ACC112 (cell line): ENCODE measurements around the gene CPNE6.

ENCODE experiments used
- H2AFZ ChIP-seq: fragments of 200-600 bp; sonication (generic); one replicate; pipeline ENCODE4 v1.6.0; 2017; ENCODE audit warnings: antibody characterized with exemption, low read length; ENCODE audit not compliant: unreplicated experiment
- H3K27ac ChIP-seq: fragments of 200-600 bp; sonication (generic); 2 replicates; pipeline ENCODE4 v1.5.1; 2014; ENCODE audit warnings: low read depth, mild to moderate bottlenecking, antibody characterized with exemption, low read length, moderate library complexity
- H3K27me3 ChIP-seq: fragments of 200-600 bp; sonication (generic); 2 replicates; pipeline ENCODE4 v1.6.1; 2014; ENCODE audit warnings: mild to moderate bottlenecking, antibody characterized with exemption, low read length, moderate library complexity, mixed read lengths; ENCODE audit not compliant: insufficient read depth
- H3K36me3 ChIP-seq: fragments of 200-600 bp; sonication (generic); 2 replicates; pipeline ENCODE4 v1.6.1; 2016; ENCODE audit warnings: mild to moderate bottlenecking, antibody characterized with exemption, low read length, moderate library complexity, mixed read lengths; ENCODE audit not compliant: insufficient read depth
- H3K4me1 ChIP-seq: fragments of 200-600 bp; sonication (generic); one replicate; pipeline ENCODE4 v1.6.1; 2016; ENCODE audit warnings: low read length, mixed read lengths; ENCODE audit not compliant: insufficient read depth, unreplicated experiment, control insufficient read depth
- H3K4me3 ChIP-seq: fragments of 200-600 bp; sonication (generic); 2 replicates; pipeline ENCODE4 v1.5.1; 2014; ENCODE audit warnings: mild to moderate bottlenecking, low read depth, low read length
- H3K79me2 ChIP-seq: fragments of 200-600 bp; sonication (generic); one replicate; pipeline ENCODE4 v1.6.0; 2016; ENCODE audit warnings: low read length; ENCODE audit not compliant: control insufficient read depth, unreplicated experiment, insufficient read depth

The CPNE6 gene

DNA sequence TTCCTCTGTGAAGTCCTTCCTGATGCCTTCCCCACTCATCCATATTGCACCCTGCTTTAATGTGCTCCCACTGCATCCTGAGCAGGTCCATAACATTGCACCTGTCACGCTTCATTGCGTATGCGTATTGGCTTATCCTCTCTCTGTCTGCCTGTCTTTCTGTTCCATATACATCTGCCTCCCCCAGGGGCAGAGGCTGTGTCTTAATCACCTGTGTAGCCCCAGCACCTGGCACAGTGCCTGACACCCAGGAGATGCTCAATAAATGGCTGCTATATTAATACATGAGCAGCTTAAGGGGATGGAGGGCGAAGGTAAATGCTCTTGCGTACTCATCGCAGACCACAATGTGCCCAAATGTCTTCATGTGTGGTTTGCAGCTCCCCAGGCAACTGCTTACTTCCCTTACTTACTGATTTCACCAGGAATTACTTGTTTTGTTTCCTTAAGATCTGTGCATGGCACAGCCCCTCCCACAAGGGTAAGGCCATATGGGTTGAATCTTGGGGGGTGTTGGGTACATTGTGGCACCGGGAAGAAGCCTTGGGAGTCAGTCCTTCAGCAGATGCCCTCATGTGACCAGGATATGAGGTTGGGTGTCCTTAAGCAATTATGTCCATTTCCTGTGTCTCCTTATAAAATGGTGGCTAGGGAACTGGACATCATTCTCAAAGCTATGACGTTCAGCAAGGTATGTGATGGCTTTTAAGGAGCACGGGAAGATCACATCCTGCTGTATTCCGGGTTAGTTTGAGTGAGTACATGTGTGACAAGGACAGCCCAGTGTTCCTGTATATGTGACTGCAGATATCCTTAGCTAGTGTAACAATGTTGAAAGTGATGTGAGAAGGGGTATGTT lies 848 bp upstream of the CPNE6 start:
- Histone ChIP-seq H3K4me3 (no peak overlapping the region), H2AFZ (no peak overlapping the region), H3K4me1 (no peaks in the 10 kb centered on the region), H3K27ac (no peak overlapping the region), H3K36me3 (no peaks in the 10 kb centered on the region), H3K79me2 (no peaks in the 10 kb centered on the region), H3K27me3 (peaks cover 66% of the 10 kb centered on the region)

- peaks cover 69% of the 10 kb centered on the region for H3K27me3 ChIP-seq
- H3K4me3 ChIP-seq = no peak overlapping the region
- no peak overlapping the region for H3K27ac ChIP-seq
- H3K36me3 ChIP-seq = no peaks in the 10 kb centered on the region
- H3K4me1 ChIP-seq = no peaks in the 10 kb centered on the region
- H3K79me2 ChIP-seq = no peaks in the 10 kb centered on the region
- no peak overlapping the region for H2AFZ ChIP-seq
These were observed 571 bp downstream of the CPNE6 start for GRCh38 chr14:24071836-24072430.

DNA sequence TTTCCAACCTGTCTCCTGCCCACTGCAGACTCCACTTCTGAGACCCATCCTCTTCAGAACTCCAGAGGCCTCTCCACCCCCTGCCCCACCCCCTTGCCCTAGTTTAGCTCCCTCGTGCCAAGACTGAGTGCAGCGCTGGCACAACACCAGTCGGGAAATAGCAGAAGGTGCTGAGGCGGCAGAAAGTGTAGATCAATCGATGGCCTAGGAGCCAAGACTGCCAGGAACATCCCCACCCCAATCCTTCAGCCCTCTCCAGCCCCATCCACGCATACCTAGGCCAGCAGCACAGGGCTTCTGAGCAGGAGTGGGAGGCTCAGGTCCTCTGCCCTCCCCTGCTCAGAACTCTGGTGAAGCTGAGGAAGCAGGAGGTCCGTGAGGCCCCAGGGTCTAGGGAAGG lies 1.1 kb downstream of the CPNE6 start:
- H3K4me1 ChIP-seq = no peaks in the 10 kb centered on the region
- H3K36me3 ChIP-seq = no peaks in the 10 kb centered on the region
- no peaks in the 10 kb centered on the region for H3K79me2 ChIP-seq
- H3K27ac ChIP-seq = no peak overlapping the region
- no peak overlapping the region for H2AFZ ChIP-seq
- H3K27me3 ChIP-seq = peaks cover 69% of the 10 kb centered on the region
- no peak overlapping the region for H3K4me3 ChIP-seq

DNA sequence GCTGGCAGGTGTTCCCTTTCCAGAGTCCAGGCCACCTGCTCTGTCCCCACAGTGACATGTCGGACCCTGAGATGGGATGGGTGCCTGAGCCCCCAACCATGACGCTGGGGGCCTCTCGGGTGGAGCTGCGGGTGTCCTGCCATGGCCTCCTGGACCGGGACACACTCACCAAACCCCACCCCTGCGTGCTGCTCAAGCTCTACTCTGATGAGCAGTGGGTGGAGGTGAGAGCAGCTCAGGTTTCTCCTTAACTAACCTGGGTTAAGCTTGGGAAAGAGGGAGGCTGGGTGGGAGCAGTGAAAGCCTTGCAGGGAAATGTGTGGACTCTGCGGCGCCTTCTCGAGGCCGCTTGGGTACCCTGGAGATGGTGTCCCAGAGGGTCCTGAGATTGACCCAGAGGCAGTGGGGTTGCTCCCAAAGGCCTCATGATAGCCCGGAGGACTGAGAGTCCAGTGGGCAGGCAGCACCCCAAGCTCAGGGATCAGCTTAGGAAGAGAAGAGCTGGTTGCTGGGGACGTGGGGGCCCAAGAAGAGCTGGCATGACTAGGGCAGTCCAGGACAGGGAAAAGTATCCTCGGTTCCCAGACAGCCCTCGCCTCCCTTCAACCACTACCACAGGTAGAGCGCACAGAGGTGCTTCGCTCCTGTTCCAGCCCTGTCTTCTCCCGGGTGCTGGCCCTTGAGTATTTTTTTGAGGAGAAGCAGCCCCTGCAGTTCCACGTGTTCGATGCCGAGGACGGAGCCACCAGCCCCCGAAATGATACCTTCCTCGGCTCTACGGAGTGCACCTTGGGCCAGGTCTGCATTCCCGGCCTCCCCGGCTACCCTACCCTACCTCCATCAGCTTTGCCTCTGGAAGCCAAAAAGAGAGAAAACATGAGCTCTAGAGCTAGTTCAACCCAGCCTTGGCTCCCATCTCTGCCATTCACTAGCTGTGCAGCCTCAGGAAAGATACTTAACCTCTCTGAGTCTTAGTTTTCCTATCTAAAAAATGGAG lies 1.8 kb downstream of the CPNE6 start:
- Histone ChIP-seq H3K27ac (no peak overlapping the region), H3K27me3 (peaks cover 65% of the 10 kb centered on the region), H3K79me2 (no peaks in the 10 kb centered on the region), H3K4me3 (no peak overlapping the region), H3K4me1 (no peaks in the 10 kb centered on the region), H2AFZ (no peak overlapping the region), H3K36me3 (no peaks in the 10 kb centered on the region)

GRCh38 chr14:24074625-24075484 lies 3.5 kb downstream of the CPNE6 start:
- no peaks in the 10 kb centered on the region for H3K36me3 ChIP-seq
- no peak overlapping the region for H3K27ac ChIP-seq
- no peak overlapping the region for H2AFZ ChIP-seq
- H3K79me2 ChIP-seq = no peaks in the 10 kb centered on the region
- peaks cover 63% of the 10 kb centered on the region for H3K27me3 ChIP-seq
- H3K4me3 ChIP-seq = no peak overlapping the region
- H3K4me1 ChIP-seq = no peaks in the 10 kb centered on the region

DNA sequence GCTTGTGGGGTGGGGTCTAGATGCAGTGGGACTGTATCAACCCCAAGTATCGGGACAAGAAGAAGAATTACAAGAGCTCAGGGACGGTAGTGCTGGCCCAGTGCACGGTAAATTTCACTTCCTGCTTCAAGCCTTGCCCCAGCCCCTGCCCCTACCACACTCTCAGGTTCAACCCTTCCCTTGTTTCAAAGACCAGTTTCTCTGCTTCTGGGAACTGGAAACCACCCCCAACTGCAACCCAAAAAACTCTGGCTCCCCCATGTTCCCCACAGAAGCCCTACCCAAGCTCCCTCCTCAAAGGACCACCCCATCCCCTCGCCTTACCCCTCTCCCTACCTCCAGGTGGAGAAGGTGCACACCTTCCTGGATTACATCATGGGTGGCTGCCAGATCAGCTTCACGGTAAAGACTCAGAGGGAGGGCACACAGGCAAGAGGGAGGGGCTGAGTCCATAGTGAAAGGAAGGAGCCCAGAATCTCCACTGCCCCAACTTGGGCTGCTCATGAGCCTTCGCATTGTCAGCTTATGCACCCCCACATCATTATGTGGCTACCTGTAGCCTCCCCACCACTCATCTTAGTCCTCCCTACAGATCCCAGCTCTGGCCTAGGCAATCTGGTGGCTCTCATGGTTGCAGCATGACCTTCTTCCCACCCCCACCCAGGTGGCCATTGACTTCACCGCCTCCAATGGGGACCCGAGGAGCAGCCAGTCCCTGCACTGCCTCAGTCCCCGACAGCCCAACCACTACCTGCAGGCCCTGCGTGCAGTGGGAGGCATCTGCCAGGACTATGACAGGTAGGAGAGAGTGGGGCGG lies 4.3 kb downstream of the CPNE6 start:
- Histone ChIP-seq H3K27me3 (peaks cover 65% of the 10 kb centered on the region), H3K4me3 (no peak overlapping the region), H3K79me2 (no peaks in the 10 kb centered on the region), H3K36me3 (no peaks in the 10 kb centered on the region), H3K4me1 (peaks cover 2% of the 10 kb centered on the region), H3K27ac (no peak overlapping the region), H2AFZ (no peak overlapping the region)

- Histone ChIP-seq H3K27me3 (peaks cover 65% of the 10 kb centered on the region), H3K4me3 (no peak overlapping the region), H3K4me1 (peaks cover 4% of the 10 kb centered on the region), H3K27ac (no peak overlapping the region), H2AFZ (no peak overlapping the region), H3K79me2 (no peaks in the 10 kb centered on the region), H3K36me3 (no peaks in the 10 kb centered on the region)
These were observed 4.9 kb downstream of the CPNE6 start for GRCh38 chr14:24076302-24076601.

GRCh38 chr14:24077086-24077485 lies 5.7 kb downstream of the CPNE6 start:
- Histone ChIP-seq H3K27me3 (peaks cover 65% of the 10 kb centered on the region), H3K36me3 (no peaks in the 10 kb centered on the region), H3K4me1 (peaks cover 4% of the 10 kb centered on the region), H3K27ac (no peak overlapping the region), H2AFZ (no peak overlapping the region), H3K4me3 (no peak overlapping the region), H3K79me2 (no peaks in the 10 kb centered on the region)

DNA sequence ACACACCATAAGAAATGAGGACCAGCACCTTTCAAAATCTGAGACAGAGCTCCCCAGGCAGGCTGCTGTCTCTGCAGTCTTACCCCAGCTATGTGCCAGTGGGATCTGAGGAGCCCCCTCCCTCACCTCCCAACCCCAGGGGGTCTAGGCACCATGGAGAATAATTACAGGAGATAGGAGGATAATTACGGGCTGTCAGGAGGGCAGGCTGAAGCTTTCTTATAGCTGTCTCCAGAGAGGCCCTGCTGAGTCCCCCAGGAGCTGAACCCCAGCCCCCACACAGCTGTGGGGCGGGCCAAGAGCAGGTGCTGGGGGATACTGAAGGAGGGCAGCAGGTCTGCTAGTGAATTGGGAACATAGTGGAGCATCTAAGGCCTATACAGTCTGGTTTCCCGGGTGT lies 6.8 kb downstream of the CPNE6 start:
- Histone ChIP-seq H3K36me3 (no peaks in the 10 kb centered on the region), H2AFZ (no peak overlapping the region), H3K4me1 (peaks cover 4% of the 10 kb centered on the region), H3K27ac (no peak overlapping the region), H3K4me3 (no peak overlapping the region), H3K79me2 (no peaks in the 10 kb centered on the region), H3K27me3 (peaks cover 66% of the 10 kb centered on the region)
